ENCODE measurements around the gene TEAD2.

The TEAD2 gene

DNA sequence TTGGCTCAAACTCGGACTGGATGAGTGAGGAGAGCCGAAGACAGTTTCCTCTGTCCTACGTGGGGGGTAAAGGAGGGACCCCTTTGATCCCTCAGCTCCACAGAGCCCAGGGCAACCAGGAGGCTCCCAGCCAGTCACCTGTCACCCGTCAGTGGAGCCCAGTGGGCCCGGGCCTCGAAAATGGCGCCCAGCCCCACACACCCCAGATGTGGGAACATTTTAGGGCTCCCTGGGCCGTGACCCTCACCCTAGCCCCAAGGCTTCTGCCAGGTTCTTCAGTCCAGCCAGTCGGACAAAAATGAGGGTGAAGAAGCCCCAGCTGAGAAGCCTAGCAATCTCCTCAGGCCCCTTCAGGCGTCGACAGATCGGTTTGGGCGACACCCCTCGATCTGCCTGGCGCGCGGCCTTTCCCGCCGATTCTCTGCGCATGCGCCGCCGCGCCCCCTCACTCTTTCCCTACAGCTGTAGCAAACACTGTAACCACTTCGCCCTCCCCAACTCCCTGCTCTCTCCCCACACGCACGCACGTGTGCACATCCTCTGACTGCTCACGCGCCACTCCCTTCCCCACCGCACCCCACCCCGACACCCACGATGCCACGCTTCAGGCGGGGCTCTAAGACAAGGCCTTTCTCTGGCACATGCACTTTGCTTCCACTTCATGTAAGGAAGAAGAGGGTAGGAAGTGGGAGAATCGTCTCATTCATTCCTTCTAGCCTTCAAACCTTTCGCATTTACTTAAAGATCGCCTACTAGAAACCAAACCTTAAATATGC lies 37.2 kb downstream of the TEAD2 start, which contains the start of gene SLC6A16:
TSS of gene SLC6A16 (minus strand) at position 391 of the 776 bp plus-strand sequence. CDS start 13,844 bp downstream, outside the sequence.
- TF ChIP-seq TCF12 (IDR thresholded peaks at IDR 0.05; ENCODE audit: low read depth), result no peak
- TF ChIP-seq CREB1 (IDR thresholded peaks at IDR 0.05; ENCODE audit: low read depth), result no peak
- no peak for TF ChIP-seq TEAD4 (IDR thresholded peaks at IDR 0.05)
- TF ChIP-seq, protein P1, sequence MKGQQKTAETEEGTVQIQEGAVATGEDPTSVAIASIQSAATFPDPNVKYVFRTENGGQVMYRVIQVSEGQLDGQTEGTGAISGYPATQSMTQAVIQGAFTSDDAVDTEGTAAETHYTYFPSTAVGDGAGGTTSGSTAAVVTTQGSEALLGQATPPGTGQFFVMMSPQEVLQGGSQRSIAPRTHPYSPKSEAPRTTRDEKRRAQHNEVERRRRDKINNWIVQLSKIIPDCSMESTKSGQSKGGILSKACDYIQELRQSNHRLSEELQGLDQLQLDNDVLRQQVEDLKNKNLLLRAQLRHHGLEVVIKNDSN (IDR thresholded peaks at IDR 0.05), result no peak
- no peak for TF ChIP-seq ZBTB7A (IDR thresholded peaks at IDR 0.05; ENCODE audit: low read depth)
- no peak for TF ChIP-seq EP300 (IDR thresholded peaks at IDR 0.05; ENCODE audit: borderline replicate concordance)
- TF ChIP-seq, protein P2, sequence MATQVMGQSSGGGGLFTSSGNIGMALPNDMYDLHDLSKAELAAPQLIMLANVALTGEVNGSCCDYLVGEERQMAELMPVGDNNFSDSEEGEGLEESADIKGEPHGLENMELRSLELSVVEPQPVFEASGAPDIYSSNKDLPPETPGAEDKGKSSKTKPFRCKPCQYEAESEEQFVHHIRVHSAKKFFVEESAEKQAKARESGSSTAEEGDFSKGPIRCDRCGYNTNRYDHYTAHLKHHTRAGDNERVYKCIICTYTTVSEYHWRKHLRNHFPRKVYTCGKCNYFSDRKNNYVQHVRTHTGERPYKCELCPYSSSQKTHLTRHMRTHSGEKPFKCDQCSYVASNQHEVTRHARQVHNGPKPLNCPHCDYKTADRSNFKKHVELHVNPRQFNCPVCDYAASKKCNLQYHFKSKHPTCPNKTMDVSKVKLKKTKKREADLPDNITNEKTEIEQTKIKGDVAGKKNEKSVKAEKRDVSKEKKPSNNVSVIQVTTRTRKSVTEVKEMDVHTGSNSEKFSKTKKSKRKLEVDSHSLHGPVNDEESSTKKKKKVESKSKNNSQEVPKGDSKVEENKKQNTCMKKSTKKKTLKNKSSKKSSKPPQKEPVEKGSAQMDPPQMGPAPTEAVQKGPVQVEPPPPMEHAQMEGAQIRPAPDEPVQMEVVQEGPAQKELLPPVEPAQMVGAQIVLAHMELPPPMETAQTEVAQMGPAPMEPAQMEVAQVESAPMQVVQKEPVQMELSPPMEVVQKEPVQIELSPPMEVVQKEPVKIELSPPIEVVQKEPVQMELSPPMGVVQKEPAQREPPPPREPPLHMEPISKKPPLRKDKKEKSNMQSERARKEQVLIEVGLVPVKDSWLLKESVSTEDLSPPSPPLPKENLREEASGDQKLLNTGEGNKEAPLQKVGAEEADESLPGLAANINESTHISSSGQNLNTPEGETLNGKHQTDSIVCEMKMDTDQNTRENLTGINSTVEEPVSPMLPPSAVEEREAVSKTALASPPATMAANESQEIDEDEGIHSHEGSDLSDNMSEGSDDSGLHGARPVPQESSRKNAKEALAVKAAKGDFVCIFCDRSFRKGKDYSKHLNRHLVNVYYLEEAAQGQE (IDR thresholded peaks at IDR 0.05; ENCODE audit: low read depth), result no peak
- no peak for TF ChIP-seq EGR1 (IDR thresholded peaks at IDR 0.05)
- no peak for TF ChIP-seq CEBPB (IDR thresholded peaks at IDR 0.05)
- TF ChIP-seq NFIC (IDR thresholded peaks at IDR 0.05), result no peak
- TF ChIP-seq YY1 (IDR thresholded peaks at IDR 0.05; ENCODE audit: low read depth), result no peak
- TF ChIP-seq, protein P3, sequence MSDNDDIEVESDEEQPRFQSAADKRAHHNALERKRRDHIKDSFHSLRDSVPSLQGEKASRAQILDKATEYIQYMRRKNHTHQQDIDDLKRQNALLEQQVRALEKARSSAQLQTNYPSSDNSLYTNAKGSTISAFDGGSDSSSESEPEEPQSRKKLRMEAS (IDR thresholded peaks at IDR 0.05), result no peak
- TF ChIP-seq RAD21 (IDR thresholded peaks at IDR 0.05; ENCODE audit: low read depth), result no peak
- TF ChIP-seq TAF1 (IDR thresholded peaks at IDR 0.05; ENCODE audit: low read depth), result no peak
- TF ChIP-seq FOXM1 (IDR thresholded peaks at IDR 0.05; ENCODE audit: borderline replicate concordance, low read depth), result no peak

DNA sequence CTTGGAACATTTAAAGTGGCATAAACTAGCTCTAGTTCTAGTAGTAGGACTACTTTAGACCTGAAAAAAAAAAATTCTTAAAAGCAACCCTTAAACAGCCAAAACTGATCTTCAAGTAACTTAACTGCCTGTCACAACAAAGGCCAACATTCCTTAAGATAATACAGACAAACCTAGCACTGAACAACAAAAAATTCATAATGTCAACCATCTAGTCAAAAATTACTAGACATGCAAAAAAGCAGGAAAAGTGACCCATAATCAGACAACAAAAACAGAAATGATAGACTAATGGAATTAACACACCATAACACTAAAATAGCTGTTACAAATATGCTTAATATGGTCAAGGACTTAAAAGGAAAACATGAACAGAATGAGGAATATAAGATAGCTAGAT lies 43.9 kb downstream of the TEAD2 start:
- no peak for TF ChIP-seq TCF12 (IDR thresholded peaks at IDR 0.05; ENCODE audit: low read depth)
- TF ChIP-seq, protein P2 (IDR thresholded peaks at IDR 0.05; ENCODE audit: low read depth), result no peak
- TF ChIP-seq YY1 (IDR thresholded peaks at IDR 0.05; ENCODE audit: low read depth), result no peak
- TF ChIP-seq, protein P1 (IDR thresholded peaks at IDR 0.05), result no peak

DNA sequence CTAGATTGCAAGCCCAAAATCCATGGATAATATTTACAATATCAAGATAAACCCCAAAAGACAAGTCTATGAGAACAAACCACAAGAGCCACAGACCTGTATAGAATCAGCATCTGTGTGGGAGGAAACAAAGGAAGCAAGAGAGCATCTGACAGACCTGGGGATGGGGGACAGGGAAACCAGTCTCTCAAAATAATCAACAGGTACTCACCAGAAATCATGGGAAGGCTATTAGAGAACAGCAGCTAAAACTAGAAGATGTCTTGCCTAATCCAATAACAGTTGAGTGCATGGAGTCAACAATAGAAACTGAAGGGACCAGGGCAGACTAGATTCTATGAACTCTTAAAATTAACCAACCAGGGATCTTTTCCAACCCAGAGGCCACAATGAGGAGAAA lies 45.9 kb downstream of the TEAD2 start:
- TF ChIP-seq, protein P3 (IDR thresholded peaks at IDR 0.05), result no peak
- TF ChIP-seq NFIC (IDR thresholded peaks at IDR 0.05), result no peak
- no peak for TF ChIP-seq ZBTB7A (IDR thresholded peaks at IDR 0.05; ENCODE audit: low read depth)
- no peak for TF ChIP-seq YY1 (IDR thresholded peaks at IDR 0.05; ENCODE audit: low read depth)
- no peak for TF ChIP-seq TCF12 (IDR thresholded peaks at IDR 0.05; ENCODE audit: low read depth)

DNA sequence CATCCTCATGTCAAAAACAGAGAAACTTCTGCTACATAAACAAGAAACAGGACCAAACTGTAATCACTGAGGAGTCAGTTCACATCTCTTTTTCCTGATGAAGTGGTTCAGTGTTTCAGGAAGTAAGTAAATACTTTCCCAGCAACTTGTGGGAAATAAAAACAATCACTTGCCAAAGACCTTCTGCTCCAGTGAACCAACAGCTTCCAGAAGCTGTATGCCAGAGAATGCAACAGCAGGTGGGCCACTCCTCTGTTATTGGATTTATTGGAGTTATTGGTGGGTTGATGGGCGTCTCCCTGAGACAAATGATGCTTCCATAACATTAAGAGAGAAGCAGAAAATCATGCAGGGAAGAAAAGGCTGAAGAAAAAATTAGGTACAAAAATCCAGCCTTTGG lies 47.1 kb downstream of the TEAD2 start:
- TF ChIP-seq, protein P1 (IDR thresholded peaks at IDR 0.05), result no peak
- TF ChIP-seq, protein P2 (IDR thresholded peaks at IDR 0.05; ENCODE audit: low read depth), result no peak
- TF ChIP-seq TCF12 (IDR thresholded peaks at IDR 0.05; ENCODE audit: low read depth) (no peak), NFIC (IDR thresholded peaks at IDR 0.05) (0 out of 2 replicates have a peak, but pooled peaks have one; percentile 15), EGR1 (IDR thresholded peaks at IDR 0.05) (no peak)
- TF ChIP-seq, protein P3 (IDR thresholded peaks at IDR 0.05), result no peak
